ENCODE measurements around the gene CLDN6. TPM values are rescaled to one million over a fixed set of nuclear protein-coding genes. Genes with fewer than 3 reads are reported as not detected.
A peak's percentile ranks its signal among the peaks of the same experiment; 100 is the strongest.

The CLDN6 gene
- total RNA-seq, 1 experiment from 2014 or later, result 743 TPM

DNA sequence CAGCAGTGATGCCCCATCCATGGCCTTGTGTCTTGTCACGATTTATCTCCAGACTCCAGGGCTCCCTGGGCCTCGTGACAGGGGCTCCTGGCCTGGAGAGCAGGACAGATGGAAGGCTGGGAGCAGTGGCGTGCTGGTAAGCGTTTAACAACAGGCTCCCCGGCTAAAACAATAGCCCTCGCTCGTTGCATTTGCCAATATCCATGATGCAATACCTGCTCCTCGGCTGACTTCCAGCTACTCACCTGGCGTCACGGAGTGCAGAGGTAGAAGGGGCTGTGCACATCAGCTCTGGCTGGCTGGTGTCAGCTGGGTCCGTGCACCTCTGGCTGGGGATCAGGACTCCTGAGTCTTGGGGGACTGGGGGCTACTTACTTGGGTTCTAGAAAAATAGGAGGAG lies 20.3 kb upstream of the CLDN6 start:
- DNase-seq, result peak; percentile 73
- peaks cover 40% of the 10 kb centered on the region for H3K27me3 Mint-ChIP-seq (ENCODE audit: low read depth)

More for the DNA sequence above, 20.3 kb upstream of the CLDN6 start:
- Histone ChIP-seq H3K56ac (ENCODE audit: insufficient read length, low read depth, low read length) (no peak overlapping the region), H3T11ph (ENCODE audit: low read length) (no peak overlapping the region), H3K79me2 (ENCODE audit: insufficient read depth, low read length) (no peaks in the 10 kb centered on the region), H2BK12ac (ENCODE audit: insufficient read length, low read depth, low read length) (no peak overlapping the region), H3K9me3 (ENCODE audit: control insufficient read depth, low read depth, low read length) (no peaks in the 10 kb centered on the region), H4K5ac (ENCODE audit: insufficient read length, low read depth, low read length) (no peak overlapping the region), H3K23ac (ENCODE audit: insufficient read length, low read depth, low read length) (no peak overlapping the region), H2BK20ac (ENCODE audit: low read depth, low read length, poor library complexity, severe bottlenecking) (no peak overlapping the region), H2BK15ac (ENCODE audit: low read depth, low read length) (no peak overlapping the region), H3K4me2 (ENCODE audit: insufficient read depth, insufficient read length, low read length) (no peak overlapping the region), H2BK5ac (ENCODE audit: insufficient read length, low read length) (no peak overlapping the region), H3K18ac (ENCODE audit: insufficient read length, low read depth, low read length) (no peak overlapping the region), H3K4me1 (ENCODE audit: insufficient read depth, low read length) (no peaks in the 10 kb centered on the region; the same call in 1 of the 2 replicates), H2AK5ac (ENCODE audit: insufficient read length, low read length) (no peak overlapping the region), H2AFZ (ENCODE audit: low read length) (no peak overlapping the region), H3K23me2 (ENCODE audit: insufficient read length, low read depth, low read length, poor library complexity, severe bottlenecking) (peaks cover 7% of the 10 kb centered on the region), H3K14ac (ENCODE audit: insufficient read depth, low read length) (no peak overlapping the region), H3K4ac (ENCODE audit: low read depth, low read length) (no peak overlapping the region), H4K91ac (ENCODE audit: insufficient read length, low read depth, low read length) (no peak overlapping the region), H2BK120ac (ENCODE audit: low read depth, low read length, poor library complexity, severe bottlenecking) (no peak overlapping the region), H3K27ac (ENCODE audit: insufficient read length, low read depth, low read length) (no peak overlapping the region), H3K9ac (ENCODE audit: extremely low read depth, insufficient read length, low read length) (no peak overlapping the region), H3K27me3 (ENCODE audit: insufficient read depth, low read length) (no peaks in the 10 kb centered on the region), H3K79me1 (ENCODE audit: insufficient read depth, low read depth, low read length, poor library complexity, severe bottlenecking) (no peaks in the 10 kb centered on the region), H4K8ac (replicated peaks; ENCODE audit: insufficient read length, low read depth, low read length) (no peak overlapping the region), H4K20me1 (ENCODE audit: control insufficient read depth, insufficient read depth, insufficient read length) (no peaks in the 10 kb centered on the region)
- TF ChIP-seq, protein P1, sequence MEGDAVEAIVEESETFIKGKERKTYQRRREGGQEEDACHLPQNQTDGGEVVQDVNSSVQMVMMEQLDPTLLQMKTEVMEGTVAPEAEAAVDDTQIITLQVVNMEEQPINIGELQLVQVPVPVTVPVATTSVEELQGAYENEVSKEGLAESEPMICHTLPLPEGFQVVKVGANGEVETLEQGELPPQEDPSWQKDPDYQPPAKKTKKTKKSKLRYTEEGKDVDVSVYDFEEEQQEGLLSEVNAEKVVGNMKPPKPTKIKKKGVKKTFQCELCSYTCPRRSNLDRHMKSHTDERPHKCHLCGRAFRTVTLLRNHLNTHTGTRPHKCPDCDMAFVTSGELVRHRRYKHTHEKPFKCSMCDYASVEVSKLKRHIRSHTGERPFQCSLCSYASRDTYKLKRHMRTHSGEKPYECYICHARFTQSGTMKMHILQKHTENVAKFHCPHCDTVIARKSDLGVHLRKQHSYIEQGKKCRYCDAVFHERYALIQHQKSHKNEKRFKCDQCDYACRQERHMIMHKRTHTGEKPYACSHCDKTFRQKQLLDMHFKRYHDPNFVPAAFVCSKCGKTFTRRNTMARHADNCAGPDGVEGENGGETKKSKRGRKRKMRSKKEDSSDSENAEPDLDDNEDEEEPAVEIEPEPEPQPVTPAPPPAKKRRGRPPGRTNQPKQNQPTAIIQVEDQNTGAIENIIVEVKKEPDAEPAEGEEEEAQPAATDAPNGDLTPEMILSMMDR (conservative IDR thresholded peaks at IDR 0.05), result no peak
- peak overlapping the region; percentile 68 to 91 (median 82); a peak in 4 of 7 replicates for H3K27ac Mint-ChIP-seq
- H3K36me3 Mint-ChIP-seq (ENCODE audit: insufficient read depth in 1 of 3, low read depth in 3 of 3), result peaks cover 3 to 5% (median 3%) of the 10 kb centered on the region in 3 experiments; a peak in 3 of 7 replicates
- peak overlapping the region in 1 of 2 experiments; percentile 79; a peak in 3 of 5 replicates for H3K4me3 Mint-ChIP-seq
- no peaks in the 10 kb centered on the region for H3K9me3 Mint-ChIP-seq
- H3K4me1 Mint-ChIP-seq, result peaks cover 19 to 20% of the 10 kb centered on the region in 2 experiments
- WGBS (ENCODE audit: extremely low coverage, insufficient read length, low lambda C conversion rate), result no CpG with 5 or more reads among the region's 11 CpGs

Data from H9 (cell line).